Measurements from ENCODE around the gene ZIC2. TPM values are rescaled to one million over a fixed set of nuclear protein-coding genes. Genes with fewer than 3 reads are reported as not detected.
A peak's percentile ranks its signal among the peaks of the same experiment; 100 is the strongest.

The ZIC2 gene
- total RNA-seq, 1 experiment from 2014 or later: 3.5 TPM

GRCh38 chr13:99965329-99966000 lies 16.1 kb upstream of the ZIC2 start:
- no peak for DNase-seq
- Mint-ChIP-seq H3K4me1 (ENCODE audit: low read depth, unreplicated experiment) (no peaks in the 10 kb centered on the region), H3K27me3 (ENCODE audit: unreplicated experiment) (no peaks in the 10 kb centered on the region), H3K4me3 (ENCODE audit: low read depth, unreplicated experiment) (no peak overlapping the region), H3K36me3 (ENCODE audit: insufficient read depth, unreplicated experiment) (no peaks in the 10 kb centered on the region), H3K9me3 (ENCODE audit: low read depth, unreplicated experiment) (no peaks in the 10 kb centered on the region), H3K27ac (ENCODE audit: unreplicated experiment) (no peak overlapping the region)
- no TSS peak for BruUV-seq (replicated peaks)
- no peak for TF ChIP-seq CTCF (IDR thresholded peaks at IDR 0.05; ENCODE audit: unreplicated experiment)
- CTCF ChIA-PET: no interaction called here
- intact Hi-C loops (cut with micrococcal nuclease; ENCODE audit: unreplicated experiment): no loop called here

- no peaks in the 10 kb centered on the region for H3K36me3 Mint-ChIP-seq (ENCODE audit: insufficient read depth, unreplicated experiment)
- no peaks in the 10 kb centered on the region for H3K27me3 Mint-ChIP-seq (ENCODE audit: unreplicated experiment)
Measured at GRCh38 chr13:99966064-99966805, 15.3 kb upstream of the ZIC2 start.

GRCh38 chr13:99967498-99967868 lies 14.1 kb upstream of the ZIC2 start:
- Mint-ChIP-seq H3K9me3 (ENCODE audit: low read depth, unreplicated experiment) (no peaks in the 10 kb centered on the region), H3K36me3 (ENCODE audit: insufficient read depth, unreplicated experiment) (no peaks in the 10 kb centered on the region), H3K27ac (ENCODE audit: unreplicated experiment) (peak overlapping the region; percentile 14), H3K27me3 (ENCODE audit: unreplicated experiment) (no peaks in the 10 kb centered on the region), H3K4me1 (ENCODE audit: low read depth, unreplicated experiment) (no peaks in the 10 kb centered on the region), H3K4me3 (ENCODE audit: low read depth, unreplicated experiment) (peak overlapping the region; percentile 50)
- CTCF ChIA-PET: no interaction called here
- no peak for TF ChIP-seq CTCF (IDR thresholded peaks at IDR 0.05; ENCODE audit: unreplicated experiment)
- TSS peak; percentile 37 for BruUV-seq (replicated peaks)
- intact Hi-C loops (cut with micrococcal nuclease; ENCODE audit: unreplicated experiment): no loop called here
- no peak for DNase-seq

More at GRCh38 chr13:99966064-99966805, 15.3 kb upstream of the ZIC2 start:
- H3K4me3 Mint-ChIP-seq (ENCODE audit: low read depth, unreplicated experiment): no peak overlapping the region
- CTCF ChIA-PET: no interaction called here
- intact Hi-C loops (cut with micrococcal nuclease; ENCODE audit: unreplicated experiment): no loop called here
- no TSS peak for BruUV-seq (replicated peaks)
- no peak for TF ChIP-seq CTCF (IDR thresholded peaks at IDR 0.05; ENCODE audit: unreplicated experiment)
- no peaks in the 10 kb centered on the region for H3K9me3 Mint-ChIP-seq (ENCODE audit: low read depth, unreplicated experiment)
- H3K27ac Mint-ChIP-seq (ENCODE audit: unreplicated experiment): no peak overlapping the region
- no peaks in the 10 kb centered on the region for H3K4me1 Mint-ChIP-seq (ENCODE audit: low read depth, unreplicated experiment)
- no peak for DNase-seq

- no peaks in the 10 kb centered on the region for H3K36me3 Mint-ChIP-seq (ENCODE audit: insufficient read depth, unreplicated experiment)
- peak overlapping the region; percentile 14 for H3K27ac Mint-ChIP-seq (ENCODE audit: unreplicated experiment)
- H3K4me3 Mint-ChIP-seq (ENCODE audit: low read depth, unreplicated experiment): peak overlapping the region; percentile 80
- H3K4me1 Mint-ChIP-seq (ENCODE audit: low read depth, unreplicated experiment): no peaks in the 10 kb centered on the region
- intact Hi-C loops (cut with micrococcal nuclease; ENCODE audit: unreplicated experiment): no loop called here
- no TSS peak for BruUV-seq (replicated peaks)
- no peak for DNase-seq
- CTCF ChIA-PET: no interaction called here
- no peaks in the 10 kb centered on the region for H3K27me3 Mint-ChIP-seq (ENCODE audit: unreplicated experiment)
- TF ChIP-seq CTCF (IDR thresholded peaks at IDR 0.05; ENCODE audit: unreplicated experiment): no peak
- no peaks in the 10 kb centered on the region for H3K9me3 Mint-ChIP-seq (ENCODE audit: low read depth, unreplicated experiment)
Measured at GRCh38 chr13:99967869-99968520, 13.6 kb upstream of the ZIC2 start.
